GM19452 (cell line): ENCODE data around the gene NCCRP1.

Source experiments
- ATAC-seq: cut with Tn5 transposase; IDR thresholded peaks from one replicate; pipeline ENCODE4 v1.9.1; 2021; ENCODE audit not compliant: unreplicated experiment

Gene NCCRP1

DNA sequence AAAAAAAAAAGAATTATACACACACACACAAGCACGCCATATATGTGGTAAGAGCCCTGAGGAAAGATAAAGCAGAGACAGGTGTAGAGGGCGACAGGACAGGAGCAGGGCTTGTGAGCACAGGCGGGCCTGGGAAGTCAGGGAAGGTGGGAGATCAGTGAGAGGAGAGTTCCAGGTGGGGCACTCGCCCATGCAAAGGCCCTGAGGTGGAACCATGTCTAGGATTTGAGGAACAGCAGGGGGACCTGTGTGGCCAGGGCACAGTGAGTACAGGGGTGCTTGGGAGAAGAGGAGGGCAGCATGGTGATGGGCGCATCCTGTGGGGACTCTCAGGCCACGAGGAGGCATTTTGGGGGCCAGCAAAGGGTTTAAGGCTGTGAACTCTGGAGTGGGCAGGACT, 32.5 kb upstream of the NCCRP1 start:
- no peak for ATAC-seq

GRCh38 chr19:39165857-39166256, 30.9 kb upstream of the NCCRP1 start:
- no peak for ATAC-seq

GRCh38 chr19:39166571-39167391, 30.0 kb upstream of the NCCRP1 start:
- ATAC-seq: no peak

- ATAC-seq: no peak
Observed at GRCh38 chr19:39167461-39168257, 29.1 kb upstream of the NCCRP1 start.

GRCh38 chr19:39168258-39169142, 28.3 kb upstream of the NCCRP1 start:
- ATAC-seq: no peak

DNA sequence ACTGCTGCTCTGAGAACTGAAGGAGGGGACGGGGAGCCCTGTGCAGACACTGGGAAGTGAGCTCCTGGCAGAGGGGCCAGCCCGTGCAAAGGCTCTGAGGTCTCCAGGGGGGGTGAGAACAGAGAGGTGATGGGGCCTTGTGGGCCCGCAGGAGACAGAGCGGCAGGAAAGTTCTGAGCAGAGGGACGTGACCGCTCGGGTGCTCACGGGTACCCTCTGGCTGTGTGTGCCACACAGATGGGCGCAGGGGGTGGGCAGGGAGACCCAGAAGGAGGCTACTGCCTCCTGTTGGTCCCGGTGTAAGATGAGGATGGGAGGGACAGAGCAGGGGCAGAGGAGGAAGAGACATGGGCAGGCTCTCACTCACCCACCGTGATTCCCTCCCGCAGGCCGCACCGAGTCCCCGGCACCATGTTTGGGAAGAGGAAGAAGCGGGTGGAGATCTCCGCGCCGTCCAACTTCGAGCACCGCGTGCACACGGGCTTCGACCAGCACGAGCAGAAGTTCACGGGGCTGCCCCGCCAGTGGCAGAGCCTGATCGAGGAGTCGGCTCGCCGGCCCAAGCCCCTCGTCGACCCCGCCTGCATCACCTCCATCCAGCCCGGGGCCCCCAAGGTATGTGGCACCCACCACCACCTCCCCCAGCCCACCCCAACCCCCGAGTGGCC, 27.5 kb upstream of the NCCRP1 start:
- no peak for ATAC-seq

- no peak for ATAC-seq
Observed at GRCh38 chr19:39170386-39171231, 26.2 kb upstream of the NCCRP1 start.

GRCh38 chr19:39171479-39172465, 25.0 kb upstream of the NCCRP1 start:
- ATAC-seq: no peak

- ATAC-seq: no peak
Observed at GRCh38 chr19:39172700-39173501, 23.9 kb upstream of the NCCRP1 start.

DNA sequence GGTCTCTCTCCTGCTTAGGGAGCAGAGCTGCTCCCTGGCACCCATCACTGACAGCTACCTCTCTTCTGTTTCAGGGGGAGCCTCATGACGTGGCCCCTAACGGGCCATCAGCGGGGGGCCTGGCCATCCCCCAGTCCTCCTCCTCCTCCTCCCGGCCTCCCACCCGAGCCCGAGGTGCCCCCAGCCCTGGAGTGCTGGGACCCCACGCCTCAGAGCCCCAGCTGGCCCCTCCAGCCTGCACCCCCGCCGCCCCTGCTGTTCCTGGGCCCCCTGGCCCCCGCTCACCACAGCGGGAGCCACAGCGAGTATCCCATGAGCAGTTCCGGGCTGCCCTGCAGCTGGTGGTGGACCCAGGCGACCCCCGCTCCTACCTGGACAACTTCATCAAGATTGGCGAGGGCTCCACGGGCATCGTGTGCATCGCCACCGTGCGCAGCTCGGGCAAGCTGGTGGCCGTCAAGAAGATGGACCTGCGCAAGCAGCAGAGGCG, 23.2 kb upstream of the NCCRP1 start:
- no peak for ATAC-seq

DNA sequence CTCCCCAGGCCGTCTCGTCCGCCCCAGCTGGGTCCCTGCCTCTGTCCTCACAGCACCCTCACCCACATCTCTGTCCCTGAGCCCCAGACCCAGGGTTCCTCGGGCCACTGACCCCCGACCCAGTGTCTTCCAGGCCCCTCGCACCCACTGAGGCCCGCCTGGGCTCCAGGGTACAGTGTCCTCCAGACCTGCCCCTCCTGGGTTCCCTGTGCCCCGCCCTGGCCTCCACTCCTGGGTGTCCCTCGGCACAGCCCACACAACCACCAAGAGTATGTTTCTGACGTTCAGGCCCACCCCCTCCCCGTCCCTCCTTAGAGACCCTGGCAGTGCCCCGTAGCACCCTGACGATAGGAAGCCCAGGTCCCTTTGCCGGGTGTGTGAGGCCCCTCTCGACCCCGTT, 22.6 kb upstream of the NCCRP1 start:
- ATAC-seq: no peak

- no peak for ATAC-seq
Observed at GRCh38 chr19:39174558-39175544, 21.9 kb upstream of the NCCRP1 start.

DNA sequence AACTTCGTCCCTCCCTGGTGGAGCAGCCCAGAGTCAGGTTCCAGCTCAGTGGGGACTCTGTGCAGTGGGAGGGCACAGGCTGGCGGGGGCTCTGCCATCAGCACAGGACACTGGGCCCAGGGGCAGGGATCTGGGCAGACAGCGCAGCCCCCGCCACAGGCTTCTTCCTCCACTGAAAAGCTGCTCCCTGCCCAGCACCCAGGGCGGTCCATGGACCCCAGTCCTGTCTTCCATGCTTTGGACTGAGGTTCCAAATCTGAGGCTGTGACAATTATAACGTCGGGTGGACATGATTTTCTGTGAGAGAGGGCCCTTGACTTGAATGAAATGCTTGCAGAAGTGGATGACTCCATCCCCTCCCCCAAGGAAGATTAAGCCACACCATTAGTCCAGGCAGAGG, 21.2 kb upstream of the NCCRP1 start:
- ATAC-seq: no peak

DNA sequence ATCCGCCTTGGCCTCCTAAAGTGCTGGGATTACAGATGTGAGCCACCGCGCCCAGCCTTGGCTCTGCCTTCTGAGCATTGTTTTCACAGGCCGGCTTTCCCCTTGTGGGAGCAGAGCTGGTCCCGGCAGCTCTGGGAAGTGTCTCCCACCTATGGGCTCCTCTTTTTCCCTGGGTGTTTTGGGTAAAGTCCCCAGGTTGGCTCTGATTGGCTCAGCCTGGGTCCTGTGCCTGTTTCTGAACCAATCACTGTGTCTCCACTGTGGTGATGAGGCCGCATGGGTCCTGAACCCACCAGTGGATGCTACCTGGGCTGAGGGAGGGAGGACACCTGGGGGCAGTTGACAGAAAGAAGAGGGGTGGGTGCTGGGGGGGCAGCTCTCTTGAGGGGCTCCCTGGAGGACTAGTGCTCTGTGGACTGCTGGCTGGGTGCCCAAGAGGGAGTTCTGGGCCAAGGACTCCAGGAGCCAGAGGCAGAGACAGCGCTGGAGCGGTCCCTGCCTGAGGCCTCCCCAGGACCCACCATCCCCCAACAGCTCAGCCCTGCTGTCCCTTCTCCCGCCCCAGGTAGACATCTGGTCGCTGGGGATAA, 19.6 kb upstream of the NCCRP1 start:
- ATAC-seq: no peak

DNA sequence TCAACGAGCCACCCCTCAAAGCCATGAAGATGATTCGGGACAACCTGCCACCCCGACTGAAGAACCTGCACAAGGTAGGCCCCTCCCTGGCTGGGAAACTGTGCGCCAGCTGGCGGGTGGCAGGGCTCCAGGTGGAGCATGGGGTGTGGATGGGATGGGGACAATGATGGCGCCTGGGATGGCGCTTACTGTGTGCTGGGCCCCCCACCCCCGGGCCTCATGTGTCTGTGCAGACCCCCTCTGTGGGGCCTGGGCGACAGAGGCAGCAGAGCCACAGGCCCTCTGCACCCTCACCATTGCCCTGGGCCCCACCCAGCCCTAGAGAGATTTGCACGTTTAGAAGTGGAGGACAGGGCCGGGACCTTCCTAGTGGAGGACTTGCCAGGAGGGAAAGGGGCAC, 19.0 kb upstream of the NCCRP1 start:
- no peak for ATAC-seq
